Raji (cell line): ENCODE data around the gene ZNF700.
A peak's percentile ranks its signal among the peaks of the same experiment; 100 is the strongest.

ENCODE experiments used
- POLR2A ChIP-seq: IDR thresholded peaks from 2 replicates; pipeline ENCODE4 v1.6.1; 2011; ENCODE audit warnings: low read depth, low read length, control low read depth; ENCODE audit not compliant: insufficient read depth

The ZNF700 gene

DNA sequence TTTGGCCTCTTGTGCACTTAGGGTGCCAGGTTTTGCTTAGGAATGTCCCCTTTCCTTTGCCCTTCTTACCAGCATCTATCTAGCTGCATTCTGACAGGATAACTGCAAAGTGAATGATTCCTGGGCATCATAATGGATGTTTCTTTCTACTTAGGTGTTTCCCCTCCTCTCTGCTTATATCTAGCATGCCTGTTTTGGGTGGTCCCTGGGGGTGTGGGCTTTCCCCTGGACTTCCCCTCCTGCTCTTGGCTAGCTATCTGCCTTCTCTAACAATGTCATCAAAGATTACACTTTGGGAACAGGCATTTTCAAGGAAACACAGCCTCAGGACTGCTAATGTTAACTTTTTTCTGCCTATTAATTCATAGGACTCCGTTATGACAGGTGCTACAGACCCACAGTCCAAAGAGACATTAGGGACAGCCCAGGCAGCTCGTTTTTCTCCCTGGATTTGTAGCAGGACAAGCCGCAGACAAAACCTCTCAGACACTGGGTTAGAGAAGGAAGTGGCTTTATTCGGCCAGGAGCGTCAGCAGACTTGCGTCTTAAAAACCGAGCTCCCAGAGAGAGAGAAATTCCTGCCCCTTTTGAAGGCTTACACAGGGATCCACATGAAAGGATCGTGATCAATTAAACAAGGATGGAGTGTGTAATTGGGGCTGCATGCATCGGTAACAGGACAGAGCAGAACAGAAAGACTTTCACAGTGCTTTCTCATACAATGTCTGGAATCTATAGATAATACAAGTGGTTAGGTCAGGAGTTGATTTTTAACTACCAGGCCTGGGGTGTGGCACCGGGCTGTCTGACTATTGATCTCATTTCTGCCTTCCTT, 17.3 kb downstream of the ZNF700 start:
- no peak for TF ChIP-seq POLR2A

DNA sequence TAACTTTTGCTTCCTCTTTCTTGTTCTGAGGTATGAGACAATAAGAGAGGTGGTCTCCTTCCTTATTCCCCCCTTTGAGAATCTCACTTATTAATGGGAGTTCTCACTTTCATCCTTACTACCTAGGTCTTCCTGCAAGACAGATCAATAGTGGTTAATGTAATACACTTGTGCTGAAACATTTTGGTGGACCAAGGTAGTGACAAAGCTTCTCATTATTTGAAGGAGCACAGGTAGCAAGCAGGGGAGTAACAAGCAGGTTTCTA, 17.9 kb downstream of the ZNF700 start:
- no peak for TF ChIP-seq POLR2A

DNA sequence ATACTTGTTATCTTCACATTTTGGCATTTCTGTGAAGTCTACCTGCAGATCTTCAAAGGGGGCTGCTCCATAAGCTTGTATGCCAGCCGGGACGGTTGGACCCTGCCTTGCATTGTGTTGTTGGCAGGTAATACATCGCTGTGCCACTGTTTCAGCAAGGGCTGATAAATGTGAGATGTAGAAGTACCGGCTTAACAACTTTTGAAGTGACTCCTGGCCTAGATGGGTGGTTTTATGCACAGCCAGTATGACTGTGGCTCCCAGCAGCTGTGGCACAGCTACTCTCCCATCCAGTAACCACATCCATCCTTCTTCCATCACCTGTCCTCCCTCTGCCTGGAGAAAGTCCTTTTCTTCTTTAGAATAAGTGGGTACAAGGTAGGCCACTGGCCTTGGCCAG, 19.7 kb downstream of the ZNF700 start:
- TF ChIP-seq POLR2A = no peak

- TF ChIP-seq POLR2A = no peak
Measured at GRCh38 chr19:11948646-11949045, 23.7 kb downstream of the ZNF700 start.

DNA sequence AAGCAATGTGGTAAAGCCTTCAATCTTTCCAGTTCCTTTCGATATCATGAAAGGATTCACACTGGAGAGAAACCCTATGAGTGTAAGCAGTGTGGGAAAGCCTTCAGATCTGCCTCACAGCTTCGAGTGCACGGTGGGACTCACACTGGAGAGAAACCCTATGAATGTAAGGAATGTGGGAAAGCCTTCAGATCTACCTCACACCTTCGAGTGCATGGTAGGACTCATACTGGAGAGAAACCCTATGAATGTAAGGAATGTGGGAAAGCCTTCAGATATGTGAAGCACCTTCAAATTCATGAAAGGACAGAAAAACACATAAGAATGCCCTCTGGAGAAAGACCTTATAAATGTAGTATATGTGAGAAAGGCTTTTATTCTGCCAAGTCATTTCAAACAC, 24.3 kb downstream of the ZNF700 start:
- TF ChIP-seq POLR2A = no peak

GRCh38 chr19:11950312-11950711, 25.4 kb downstream of the ZNF700 start:
- no peak for TF ChIP-seq POLR2A

DNA sequence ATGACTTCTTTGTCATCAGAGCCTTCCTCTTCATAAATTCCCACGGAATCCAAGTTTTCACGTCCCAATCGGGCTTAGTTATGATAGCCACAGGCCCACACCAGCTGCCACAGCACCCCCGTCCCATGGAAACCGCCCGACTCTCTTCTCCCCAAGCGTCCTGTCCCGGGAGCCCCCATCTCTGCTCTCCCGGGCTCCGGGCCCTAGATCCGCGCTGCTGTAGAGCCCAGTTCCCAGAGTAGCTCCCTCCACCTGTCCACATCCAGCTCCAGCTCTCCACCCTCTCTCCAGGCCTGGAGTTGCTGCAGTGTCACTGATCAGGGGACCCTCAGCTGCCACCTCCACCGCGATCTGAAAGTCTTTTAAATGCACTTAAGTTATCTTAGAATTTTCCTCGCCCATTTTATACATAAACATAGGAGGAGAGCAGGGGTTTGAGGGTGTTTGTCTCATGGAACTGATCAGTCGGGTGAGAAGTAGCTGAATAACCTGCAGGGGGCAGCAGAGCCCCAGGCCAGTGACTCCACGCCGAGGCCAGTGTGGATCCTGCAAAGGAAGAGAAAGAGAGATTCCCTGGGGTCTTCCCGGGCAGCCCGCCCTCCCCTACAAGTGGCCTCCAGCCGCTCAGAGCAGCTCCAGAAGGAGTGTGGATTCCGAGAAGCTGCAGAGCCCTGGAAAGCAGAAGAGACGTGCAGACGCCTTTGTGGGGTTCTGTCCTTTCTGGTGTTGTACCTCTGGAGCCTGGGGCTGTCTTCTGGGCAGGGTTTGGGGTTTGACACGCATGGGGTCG, 38.9 kb downstream of the ZNF700 start:
- TF ChIP-seq POLR2A = no peak

DNA sequence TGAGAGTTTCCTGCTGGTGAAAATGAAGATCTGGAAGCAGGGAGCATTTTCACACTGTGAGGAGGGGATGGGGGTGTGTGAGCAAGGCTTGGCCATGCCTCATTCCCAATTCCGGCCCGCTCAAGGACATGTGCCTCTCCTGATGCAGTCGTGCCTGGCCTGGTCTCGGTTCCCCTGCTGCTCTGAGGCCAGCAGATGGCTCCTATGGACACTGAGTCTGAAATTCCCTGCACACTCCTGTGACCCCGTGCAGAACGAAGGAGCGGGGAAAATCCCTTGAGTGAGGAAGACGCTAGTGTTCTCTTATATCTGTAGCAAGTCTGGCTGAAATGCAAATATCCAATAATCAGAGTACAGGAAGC, 39.6 kb downstream of the ZNF700 start:
- no peak for TF ChIP-seq POLR2A

DNA sequence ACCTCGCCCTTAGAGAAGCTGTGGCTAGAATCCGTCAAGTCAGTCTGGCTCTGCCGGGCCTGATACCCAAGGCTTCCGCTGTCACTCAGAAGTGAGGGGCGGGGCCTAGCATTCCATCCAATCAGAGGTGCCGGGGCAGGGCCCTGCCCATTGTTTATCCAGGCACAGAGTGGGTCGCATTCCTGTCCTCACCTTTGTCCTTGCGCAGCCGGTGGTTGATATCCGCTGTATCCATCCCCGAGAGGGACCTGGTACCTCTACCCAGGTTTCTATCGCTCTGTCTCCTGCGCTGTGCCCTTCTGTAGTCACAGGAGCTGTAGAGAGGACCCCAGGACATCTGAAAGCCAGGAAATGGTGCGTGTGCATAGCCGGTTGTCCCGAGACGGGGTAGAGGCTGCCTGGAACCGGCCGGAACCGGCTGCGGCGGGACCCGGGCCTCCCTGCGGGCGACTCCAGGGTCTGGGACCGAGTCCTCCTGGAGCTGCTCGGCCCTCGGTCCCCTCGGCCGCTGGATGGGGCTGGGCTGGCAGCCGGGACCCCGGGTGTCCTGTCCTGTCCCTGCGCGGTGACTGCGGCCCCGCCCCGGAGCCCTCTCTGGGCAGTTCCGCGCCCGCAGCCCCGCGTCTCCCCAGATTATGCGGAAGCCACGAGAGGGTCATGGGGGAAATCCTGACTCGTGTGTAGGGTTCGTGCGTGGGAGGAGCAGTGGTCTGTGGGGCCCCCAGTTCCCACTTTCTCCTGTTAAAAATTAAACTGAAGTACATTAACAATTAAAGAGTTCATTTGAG, 40.1 kb downstream of the ZNF700 start, which contains the start of gene ZNF763:
Gene ZNF763, plus strand, starts transcription at position 183 of the 788 bp plus-strand sequence. Its CDS starts 169 bp downstream, at position 352.
- TF ChIP-seq POLR2A = peak; percentile 75

GRCh38 chr19:11970174-11970573, 45.3 kb downstream of the ZNF700 start:
- no peak for TF ChIP-seq POLR2A

- no peak for TF ChIP-seq POLR2A
Measured at GRCh38 chr19:11971041-11971440, 46.1 kb downstream of the ZNF700 start.

- TF ChIP-seq POLR2A = no peak
Measured at GRCh38 chr19:11973019-11973810, 48.3 kb downstream of the ZNF700 start.

GRCh38 chr19:11978492-11979100, 53.7 kb downstream of the ZNF700 start:
- no peak for TF ChIP-seq POLR2A

DNA sequence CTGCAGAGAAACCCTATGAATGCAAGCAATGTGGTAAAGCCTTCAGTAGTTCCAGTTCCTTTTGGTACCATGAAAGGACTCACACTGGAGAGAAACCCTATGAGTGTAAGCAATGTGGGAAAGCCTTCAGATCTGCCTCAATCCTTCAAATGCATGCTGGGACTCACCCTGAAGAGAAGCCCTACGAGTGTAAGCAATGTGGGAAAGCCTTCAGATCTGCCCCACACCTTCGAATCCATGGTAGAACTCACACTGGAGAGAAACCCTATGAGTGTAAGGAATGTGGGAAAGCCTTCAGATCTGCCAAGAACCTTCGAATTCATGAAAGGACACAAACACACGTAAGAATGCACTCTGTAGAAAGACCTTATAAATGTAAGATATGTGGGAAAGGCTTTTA, 54.6 kb downstream of the ZNF700 start:
- no peak for TF ChIP-seq POLR2A
